Mucosa of descending colon (tissue), 3 donors: ENCODE results near the gene ARHGAP42. TPM values are rescaled to one million over a fixed set of nuclear protein-coding genes. Genes with fewer than 3 reads are reported as not detected.

Experiments
- ATAC-seq: fragments of 200-7000 bp; cut with Tn5 transposase; one replicate; pipeline ENCODE4 v1.9.1; 2020; ENCODE audit warnings: mild to moderate bottlenecking, moderate library complexity
- DNase-seq, 3 donors: peaks; one replicate each; pipeline ENCODE4 v3.0.0-alpha.2; 2020
- H3K36me3 ChIP-seq: fragments of 200-600 bp; one replicate; pipeline ENCODE4 v1.8.0; 2021; ENCODE audit warnings: low read depth, mild to moderate bottlenecking
- H3K4me1 ChIP-seq: fragments of 200-600 bp; one replicate; pipeline ENCODE4 v1.8.0; 2021; ENCODE audit warnings: low read depth, mild to moderate bottlenecking
- H3K4me3 ChIP-seq: fragments of 200-600 bp; one replicate; pipeline ENCODE4 v1.8.0; 2021; ENCODE audit warnings: mild to moderate bottlenecking
- H3K9me3 ChIP-seq: fragments of 200-600 bp; one replicate; pipeline ENCODE4 v1.8.0; 2021; ENCODE audit warnings: mild to moderate bottlenecking
- CTCF ChIP-seq: fragments of 200-600 bp; IDR thresholded peaks from one replicate; pipeline ENCODE4 v1.8.0; 2022; ENCODE audit warnings: antibody characterized with exemption, mild to moderate bottlenecking
- intact Hi-C, 2 donors: fragments of 100-400 bp; cut with DNase I in 1 of 2; cut with micrococcal nuclease in 1 of 2; formaldehyde crosslinking; loops; one replicate each; pipeline versions ENCODE4 v1.11.0 to v1.11.1; 2022; cut with DNase I, micrococcal nuclease
- total RNA-seq, 3 donors: library from RNA; stranded (reverse); fragmentation: NEBNext Ultra II Directional in 2 of 3; extraction: Animal tissue kit (Norgen Biotek cat#: 25700) in 2 of 3; gene quantifications; one replicate each; pipeline versions ENCODE4 v1.2.1 to v1.2.4, GENCODE V29; 2021 to 2023
- donor health status: DM: no; HTN: no; CAD: no; lungs with moderate emphysema.
- donor health status: DM: no; HTN: no; CAD: no.
- donor health status: DM: no; HTN: yes; CAD: no.

The ARHGAP42 gene
- total RNA-seq, 3 donors from 2014 or later, result 17.6 to 38.9 (median 18.8) TPM

- Histone ChIP-seq H3K36me3 (no peaks in the 10 kb centered on the region), H3K4me1 (no peaks in the 10 kb centered on the region), H3K9me3 (no peaks in the 10 kb centered on the region), H3K4me3 (no peak overlapping the region)
- ATAC-seq, result no peak
- no peak for TF ChIP-seq CTCF
- intact Hi-C loops, result no loop called here
- no peak for DNase-seq
Observed at GRCh38 chr11:100727410-100727809, 40.3 kb downstream of the ARHGAP42 start.

- Histone ChIP-seq H3K9me3 (no peaks in the 10 kb centered on the region), H3K4me1 (no peaks in the 10 kb centered on the region), H3K36me3 (no peaks in the 10 kb centered on the region), H3K4me3 (no peak overlapping the region)
- intact Hi-C loops, result no loop called here
- no peak for TF ChIP-seq CTCF
- no peak for ATAC-seq
- no peak for DNase-seq
Observed at GRCh38 chr11:100730266-100730665, 43.2 kb downstream of the ARHGAP42 start.

DNA sequence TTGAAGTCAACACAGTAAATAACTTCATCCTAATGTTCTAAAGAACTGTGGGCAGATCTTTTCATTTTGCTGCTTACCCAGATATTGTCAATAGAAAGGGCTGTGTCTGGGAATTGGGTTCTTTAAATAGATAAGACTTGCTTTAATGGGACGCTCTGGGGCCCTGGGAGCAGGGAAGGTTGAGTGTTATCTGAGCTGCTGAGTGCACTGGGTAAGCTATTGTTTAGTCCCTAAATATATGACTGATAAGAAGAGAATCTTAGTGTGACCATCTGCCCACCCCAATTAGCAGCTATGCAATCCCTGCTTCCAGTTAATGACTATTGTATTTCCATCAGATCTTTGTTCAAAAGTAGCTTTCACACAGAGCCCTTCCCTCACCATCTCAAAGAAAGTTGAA lies 44.4 kb downstream of the ARHGAP42 start:
- Histone ChIP-seq H3K36me3 (no peaks in the 10 kb centered on the region), H3K9me3 (no peaks in the 10 kb centered on the region), H3K4me3 (no peak overlapping the region), H3K4me1 (no peaks in the 10 kb centered on the region)
- intact Hi-C loops, result no loop called here
- no peak for TF ChIP-seq CTCF
- DNase-seq (no peak), ATAC-seq (no peak)

DNA sequence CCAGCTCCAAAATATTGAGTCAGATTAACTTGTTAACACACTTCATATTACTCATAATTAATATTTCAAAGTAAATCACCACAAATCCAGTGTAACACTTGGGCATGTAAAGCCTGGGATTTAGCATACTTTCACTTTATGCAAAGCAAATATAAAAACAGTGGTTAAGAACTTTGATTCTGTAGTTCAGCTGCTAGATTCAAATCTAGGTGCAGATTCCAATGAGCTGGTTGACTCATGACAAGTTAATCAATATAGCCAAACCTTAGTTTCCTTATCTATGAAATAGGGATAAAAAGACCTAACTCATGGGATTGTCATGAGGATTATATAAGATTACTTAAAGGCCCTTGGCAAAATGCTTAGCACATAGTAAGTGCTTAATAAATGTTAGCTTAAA lies 45.9 kb downstream of the ARHGAP42 start:
- H3K36me3 ChIP-seq, result no peaks in the 10 kb centered on the region
- H3K4me1 ChIP-seq, result no peaks in the 10 kb centered on the region
- TF ChIP-seq CTCF, result no peak
- intact Hi-C loops, result no loop called here
- no peaks in the 10 kb centered on the region for H3K9me3 ChIP-seq
- no peak for ATAC-seq
- no peak overlapping the region for H3K4me3 ChIP-seq
- DNase-seq, result no peak

DNA sequence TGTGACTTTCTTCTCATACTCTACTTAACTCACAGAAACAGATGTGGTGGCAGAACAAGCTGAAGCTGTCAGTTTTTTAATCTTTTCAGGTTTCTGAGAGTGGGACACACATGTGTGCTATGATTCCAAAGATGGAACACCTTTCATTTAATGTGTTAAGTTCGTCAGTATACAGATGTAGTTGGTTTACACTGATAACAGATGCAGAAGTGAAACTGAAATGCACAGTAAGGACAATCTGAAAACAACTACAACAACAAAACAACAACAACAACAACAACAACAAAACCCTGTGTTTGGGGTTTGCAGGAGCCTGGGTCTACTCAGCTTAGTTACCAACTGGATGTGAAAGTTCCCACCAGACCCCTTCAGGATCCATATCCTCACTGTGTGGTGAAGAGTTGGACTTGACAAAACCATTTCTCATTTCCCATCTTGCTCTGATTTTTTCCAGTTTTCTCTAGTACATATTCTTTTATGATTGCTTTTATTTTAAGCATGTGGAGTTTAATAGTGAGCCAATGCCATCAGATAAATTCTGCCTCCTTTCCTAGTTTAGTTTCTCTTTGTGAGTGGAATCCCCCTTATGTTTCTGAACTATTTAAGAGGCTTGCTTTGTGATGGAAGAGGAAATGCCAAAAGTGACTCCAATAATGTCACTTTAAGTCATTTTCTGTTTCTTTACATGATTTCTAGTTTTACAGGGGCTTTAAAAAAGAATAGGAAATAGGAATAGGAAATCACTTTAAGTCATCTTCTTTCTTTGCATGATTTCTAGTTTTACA lies 47.8 kb downstream of the ARHGAP42 start:
- peaks cover 5% of the 10 kb centered on the region for H3K4me1 ChIP-seq
- no peak for DNase-seq
- intact Hi-C loops, result no loop called here
- TF ChIP-seq CTCF, result no peak
- no peaks in the 10 kb centered on the region for H3K9me3 ChIP-seq
- H3K36me3 ChIP-seq, result no peaks in the 10 kb centered on the region
- H3K4me3 ChIP-seq, result no peak overlapping the region
- no peak for ATAC-seq
